Liver (tissue), 9 donors: Measurements from ENCODE around the gene MAGI1. TPM values are rescaled to one million over a fixed set of nuclear protein-coding genes. Genes with fewer than 3 reads are reported as not detected.

ENCODE experiments used
- DNase-seq: peaks from one replicate; pipeline ENCODE4 v3.0.0-alpha.2; 2017; ENCODE audit warnings: low spot score
- H3K27ac ChIP-seq, 2 donors: one replicate each; pipeline ENCODE4 v1.7.0; 2013; ENCODE audit warnings: inconsistent platforms in 2 of 2, low read length in 2 of 2, control low read depth in 1 of 2, low read depth in 1 of 2, mild to moderate bottlenecking in 1 of 2
- H3K27me3 ChIP-seq, 4 donors: one replicate each; pipeline versions ENCODE4 v1.6.1 to v1.7.0; 2013; ENCODE audit warnings: low read length in 3 of 4, inconsistent platforms in 1 of 4, mild to moderate bottlenecking in 1 of 4, moderate library complexity in 1 of 4; ENCODE audit not compliant: control insufficient read depth in 4 of 4, insufficient read depth in 4 of 4
- H3K36me3 ChIP-seq, 4 donors: one replicate each; pipeline versions ENCODE4 v1.6.1 to v1.7.0; 2013; ENCODE audit warnings: low read length in 3 of 4, mild to moderate bottlenecking in 3 of 4, low read depth in 1 of 4, moderate library complexity in 1 of 4; ENCODE audit not compliant: control insufficient read depth in 4 of 4, insufficient read depth in 3 of 4
- H3K4me1 ChIP-seq, 4 donors: one replicate each; pipeline versions ENCODE4 v1.6.1 to v1.7.0; 2013; ENCODE audit warnings: low read length in 3 of 4, mild to moderate bottlenecking in 3 of 4, moderate library complexity in 1 of 4; ENCODE audit not compliant: control insufficient read depth in 4 of 4, insufficient read depth in 4 of 4
- H3K4me3 ChIP-seq, 3 donors: one replicate each; pipeline versions ENCODE4 v1.6.1 to v1.7.0; 2013; ENCODE audit warnings: low read length in 3 of 3, control low read depth in 1 of 3, low read depth in 1 of 3, mild to moderate bottlenecking in 1 of 3
- H3K9ac ChIP-seq, 2 donors: one replicate each; pipeline ENCODE4 v1.7.0; 2013; ENCODE audit warnings: low read length in 2 of 2, mild to moderate bottlenecking in 2 of 2, moderate library complexity in 2 of 2, control low read depth in 1 of 2, low read depth in 1 of 2
- H3K9me3 ChIP-seq, 4 donors: one replicate each; pipeline versions ENCODE4 v1.6.1 to v1.7.0; 2013; ENCODE audit warnings: low read length in 3 of 4; ENCODE audit not compliant: control insufficient read depth in 4 of 4
- EGR1 ChIP-seq, 2 donors: IDR thresholded peaks; 2 replicates each; pipeline ENCODE4 v1.6.1; 2016 to 2018; ENCODE audit warnings: antibody characterized with exemption in 2 of 2, low read depth in 2 of 2
- HNF4A ChIP-seq, 2 donors: conservative IDR thresholded peaks; 2 replicates each; pipeline ENCODE4 v1.6.1; 2016; ENCODE audit warnings: antibody characterized with exemption in 2 of 2, mild to moderate bottlenecking in 2 of 2
- JUND ChIP-seq, 2 donors: IDR thresholded peaks; 2 replicates each; pipeline ENCODE4 v1.6.1; 2016; ENCODE audit warnings: antibody characterized with exemption in 2 of 2
- NR2F2 ChIP-seq: IDR thresholded peaks from 2 replicates; pipeline ENCODE4 v1.6.1; 2016; ENCODE audit warnings: antibody characterized with exemption
- RAD21 ChIP-seq, 2 donors: IDR thresholded peaks; 2 replicates each; pipeline ENCODE4 v1.6.1; 2016; ENCODE audit warnings: antibody characterized with exemption in 2 of 2, mild to moderate bottlenecking in 2 of 2
- REST ChIP-seq: IDR thresholded peaks from 2 replicates; pipeline ENCODE4 v1.6.1; 2016; ENCODE audit warnings: antibody characterized with exemption, mild to moderate bottlenecking
- RXRA ChIP-seq, 2 donors: IDR thresholded peaks; 2 replicates each; pipeline ENCODE4 v1.6.1; 2017 to 2018; ENCODE audit warnings: antibody characterized with exemption in 2 of 2, mild to moderate bottlenecking in 1 of 2
- SP1 ChIP-seq: IDR thresholded peaks from 2 replicates; pipeline ENCODE4 v1.6.1; 2018; ENCODE audit warnings: antibody characterized with exemption, mild to moderate bottlenecking
- TAF1 ChIP-seq: conservative IDR thresholded peaks from 2 replicates; pipeline ENCODE4 v1.6.1; 2016; ENCODE audit warnings: antibody characterized with exemption, mild to moderate bottlenecking
- YY1 ChIP-seq: IDR thresholded peaks from 2 replicates; pipeline ENCODE4 v1.6.1; 2016; ENCODE audit warnings: antibody characterized with exemption, mild to moderate bottlenecking
- ZBTB33 ChIP-seq: IDR thresholded peaks from 2 replicates; pipeline ENCODE4 v1.6.1; 2016; ENCODE audit warnings: antibody characterized with exemption
- WGBS: extraction: QIAGEN DNeasy Blood & Tissue Kit; methylation state at CpG from one replicate; pipeline ENCODE4 v1.1.7; 2013; 5-methylcytosine and 5-hydroxymethylcytosine counted together
- polyA plus RNA-seq, 2 donors: library from polyadenylated mRNA; stranded (reverse) in 1 of 2; unstranded in 1 of 2; fragments of 200-250 nt in 1 of 2; fragments of >200 nt in 1 of 2; fragmentation: Nextera tagmentation in 1 of 2; extraction: Ambion mirVana in 1 of 2; gene quantifications; one replicate each; pipeline versions ENCODE4 v1.2.1 to v1.2.3, GENCODE V29; 2013 to 2015
- total RNA-seq, 2 donors: library from RNA; depleted of rRNA; stranded (reverse); fragments of >200 nt; gene quantifications; one replicate each; pipeline ENCODE4 v1.2.3, GENCODE V29; 2014
- TF ChIP-seq, protein P1 (sequence below): IDR thresholded peaks from 2 replicates; pipeline ENCODE4 v1.6.1; 2016; ENCODE audit warnings: antibody characterized with exemption
- donor health status: healthy.
- donor health status: healthy.
- donor health status: healthy.
- donor health status: healthy.
- donor health status: healthy.

The MAGI1 gene
- total and polyA plus RNA-seq, 4 donors = 9.6 to 68.8 (median 14.0) TPM

DNA sequence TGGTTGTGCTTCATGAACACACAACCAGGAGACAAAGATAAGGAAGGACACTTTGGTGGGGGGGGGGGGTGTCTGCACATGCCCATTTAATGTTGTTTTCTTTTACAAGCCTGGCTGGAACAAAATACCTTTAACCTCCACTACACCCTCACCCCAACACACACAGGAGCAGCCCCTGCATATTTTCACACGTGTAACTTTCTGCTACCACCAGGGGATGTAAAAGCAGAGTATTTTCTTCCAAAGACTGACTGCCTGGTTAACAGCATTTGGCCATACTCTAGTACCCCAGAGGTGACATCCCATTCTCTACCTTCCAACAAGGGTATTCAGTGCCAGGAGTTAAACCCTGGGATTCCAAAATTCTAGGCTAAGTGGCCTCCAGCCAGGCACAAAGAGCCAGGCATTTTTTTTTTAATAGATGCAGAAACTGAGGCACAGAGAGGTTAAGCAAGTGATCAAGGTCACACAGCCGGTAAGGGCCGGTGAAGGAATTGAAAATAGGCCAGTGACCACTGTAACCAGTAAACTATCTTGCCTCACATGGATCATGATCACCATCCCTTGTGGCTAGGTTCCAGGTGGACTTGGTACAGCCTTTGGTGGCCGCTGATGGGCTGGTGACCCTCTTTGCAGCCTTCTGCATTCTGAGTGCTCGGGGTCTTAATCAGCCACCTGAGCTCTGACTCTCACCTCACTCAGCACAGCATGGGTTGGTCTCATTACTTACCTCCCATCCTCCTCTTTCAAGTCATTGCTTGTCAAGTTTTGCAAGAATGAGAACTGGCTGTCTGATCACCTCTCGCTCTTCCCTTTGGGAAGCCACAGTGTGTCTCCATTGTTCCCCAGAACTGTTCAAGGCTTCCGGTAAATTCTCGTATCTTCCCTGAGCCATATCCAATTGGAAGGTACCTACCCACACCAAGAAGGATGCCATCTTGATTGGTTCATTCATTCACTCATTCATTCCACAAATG, 20.4 kb downstream of the MAGI1 start (continued):
- TF ChIP-seq ZBTB33 = no peak
- TF ChIP-seq YY1 = no peak
- no peak for TF ChIP-seq HNF4A (conservative IDR thresholded peaks at IDR 0.05)
- TF ChIP-seq JUND (IDR thresholded peaks at IDR 0.05) = no peak
- TF ChIP-seq NR2F2 = no peak
- TF ChIP-seq EGR1 (IDR thresholded peaks at IDR 0.05; ENCODE audit: low read depth in 2 of 2) = no peak

GRCh38 chr3:66017591-66017990, 21.1 kb downstream of the MAGI1 start:
- Histone ChIP-seq H3K4me1 (peaks cover 5 to 22% (median 15%) of the 10 kb centered on the region in 4 donors), H3K4me3 (no peak overlapping the region), H3K36me3 (no peaks in the 10 kb centered on the region), H3K9ac (no peak overlapping the region), H3K27ac (no peak overlapping the region), H3K9me3 (no peaks in the 10 kb centered on the region), H3K27me3 (no peaks in the 10 kb centered on the region)
- no peak for TF ChIP-seq RAD21 (IDR thresholded peaks at IDR 0.05)
- TF ChIP-seq RXRA (IDR thresholded peaks at IDR 0.05) = no peak
- no peak for TF ChIP-seq TAF1
- TF ChIP-seq ZBTB33 = no peak
- TF ChIP-seq YY1 = no peak
- TF ChIP-seq REST = no peak
- no peak for TF ChIP-seq JUND (IDR thresholded peaks at IDR 0.05)
- no peak for TF ChIP-seq SP1
- TF ChIP-seq, protein P1, sequence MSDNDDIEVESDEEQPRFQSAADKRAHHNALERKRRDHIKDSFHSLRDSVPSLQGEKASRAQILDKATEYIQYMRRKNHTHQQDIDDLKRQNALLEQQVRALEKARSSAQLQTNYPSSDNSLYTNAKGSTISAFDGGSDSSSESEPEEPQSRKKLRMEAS = no peak
- 82% methylated on average over 5 of the region's 5 CpGs for WGBS
- no peak for DNase-seq
